Kidney (tissue), 14 donors: ENCODE data around the gene ZBTB7C. TPM values are rescaled to one million over a fixed set of nuclear protein-coding genes. Genes with fewer than 3 reads are reported as not detected.

Experiments used
- DNase-seq, 5 donors: peaks; one replicate each; pipeline ENCODE4 v3.0.0-alpha.2; 2013 to 2020
- FAIRE-seq: peaks from 2 replicates; lab custom pipeline; 2012; peaks lifted over from hg19 to GRCh38; lab: Jason Lieb, UNC
- H3K27ac ChIP-seq, 2 donors: one replicate each; pipeline ENCODE4 v1.7.0; 2013; ENCODE audit warnings: low read depth in 2 of 2, low read length in 2 of 2, inconsistent platforms in 1 of 2
- H3K27me3 ChIP-seq: one replicate; pipeline ENCODE4 v1.7.1; 2013; ENCODE audit warnings: low read length, inconsistent platforms; ENCODE audit not compliant: control insufficient read depth, insufficient read depth
- H3K36me3 ChIP-seq, 3 donors: one replicate each; pipeline versions ENCODE4 v1.7.0 to v1.7.1; 2013; ENCODE audit warnings: low read length in 3 of 3, control low read depth in 1 of 3, inconsistent platforms in 1 of 3; ENCODE audit not compliant: insufficient read depth in 3 of 3, control insufficient read depth in 2 of 3
- H3K4me1 ChIP-seq, 3 donors: one replicate each; pipeline versions ENCODE4 v1.7.0 to v1.7.1; 2013; ENCODE audit warnings: low read length in 3 of 3, inconsistent platforms in 1 of 3, low read depth in 1 of 3; ENCODE audit not compliant: control insufficient read depth in 2 of 3, insufficient read depth in 2 of 3
- H3K4me3 ChIP-seq, 3 donors: one replicate each; pipeline versions ENCODE4 v1.7.0 to v1.8.1; 2013; ENCODE audit warnings: low read length in 3 of 3, control low read depth in 1 of 3, inconsistent platforms in 1 of 3
- H3K9ac ChIP-seq, 3 donors: one replicate each; pipeline versions ENCODE4 v1.7.0 to v1.7.1; 2013; ENCODE audit warnings: low read length in 3 of 3, control low read depth in 1 of 3, inconsistent platforms in 1 of 3
- H3K9me3 ChIP-seq, 3 donors: one replicate each; pipeline versions ENCODE4 v1.7.0 to v1.7.1; 2013; ENCODE audit warnings: low read length in 3 of 3, control low read depth in 1 of 3, inconsistent platforms in 1 of 3; ENCODE audit not compliant: control insufficient read depth in 2 of 3, insufficient read depth in 1 of 3
- intact Hi-C: fragments of 100-400 bp; cut with DNase I; formaldehyde crosslinking; loops from one replicate; pipeline ENCODE4 v1.11.1; 2022
- polyA plus RNA-seq: library from polyadenylated mRNA; stranded (reverse); fragments of 350-450 nt; fragmentation: Illumina TruSeq; extraction: RNeasy Lipid Tissue Mini Kit (QIAGEN cat#74804); gene quantifications from one replicate; pipeline ENCODE4 v1.2.3, GENCODE V29; 2014; ENCODE audit warnings: low read depth, low replicate concordance; ENCODE audit not compliant: insufficient read depth
- total RNA-seq: library from RNA; stranded (reverse); fragmentation: NEBNext Ultra II Directional; extraction: Animal tissue kit (Norgen Biotek cat#: 25700); gene quantifications from one replicate; pipeline ENCODE4 v1.2.1, GENCODE V29; 2021
- TF ChIP-seq, protein P1 (sequence below): IDR thresholded peaks from 3 replicates; pipeline ENCODE4 v1.5.1; 2012; ENCODE audit warnings: mild to moderate bottlenecking, moderate library complexity, borderline replicate concordance; ENCODE audit not compliant: insufficient read depth; ENCODE audit errors: extremely low read depth
- donor health status: control.
- donor health status: control.
- donor health status: control.
- donor health status: control.
- donor health status: control.
- donor health status: DM: yes; HTN: yes; CAD: no.
- donor health status: Normal renal cell carcinoma (clear cell type).

The ZBTB7C gene
- total and polyA plus RNA-seq, 2 donors from 2014 or later, result 1.8 to 13.8 TPM

DNA sequence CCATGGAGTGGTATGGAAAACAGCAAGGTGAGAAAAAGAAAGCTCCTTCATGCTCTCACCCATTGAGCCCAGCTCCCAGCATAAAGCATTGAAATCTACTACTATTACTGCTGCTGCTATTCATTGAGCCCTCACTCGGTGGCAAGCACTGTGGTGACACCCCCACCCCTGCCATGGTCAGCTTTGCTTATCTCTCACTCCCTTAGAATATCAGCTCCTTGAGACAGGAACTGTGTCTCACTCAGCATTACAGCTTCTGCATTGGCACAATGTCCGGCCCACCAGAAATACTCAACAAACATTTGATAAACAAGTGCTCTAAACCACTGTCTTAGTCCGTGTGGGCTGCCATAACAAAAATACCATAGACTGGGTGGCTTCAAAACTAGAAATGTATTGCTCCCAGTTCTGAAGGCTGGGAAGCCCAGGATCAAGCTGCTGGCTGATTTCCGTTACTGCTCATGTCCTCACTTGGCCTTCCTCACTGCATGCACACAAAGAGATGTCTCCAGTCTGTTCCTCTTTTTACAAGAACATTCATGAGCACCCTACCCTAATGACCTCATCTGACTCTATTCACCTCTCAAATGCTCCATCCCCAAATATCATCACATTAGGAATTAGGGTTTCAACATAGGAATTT, 116.3 kb downstream of the ZBTB7C start:
- TF ChIP-seq, protein P1, sequence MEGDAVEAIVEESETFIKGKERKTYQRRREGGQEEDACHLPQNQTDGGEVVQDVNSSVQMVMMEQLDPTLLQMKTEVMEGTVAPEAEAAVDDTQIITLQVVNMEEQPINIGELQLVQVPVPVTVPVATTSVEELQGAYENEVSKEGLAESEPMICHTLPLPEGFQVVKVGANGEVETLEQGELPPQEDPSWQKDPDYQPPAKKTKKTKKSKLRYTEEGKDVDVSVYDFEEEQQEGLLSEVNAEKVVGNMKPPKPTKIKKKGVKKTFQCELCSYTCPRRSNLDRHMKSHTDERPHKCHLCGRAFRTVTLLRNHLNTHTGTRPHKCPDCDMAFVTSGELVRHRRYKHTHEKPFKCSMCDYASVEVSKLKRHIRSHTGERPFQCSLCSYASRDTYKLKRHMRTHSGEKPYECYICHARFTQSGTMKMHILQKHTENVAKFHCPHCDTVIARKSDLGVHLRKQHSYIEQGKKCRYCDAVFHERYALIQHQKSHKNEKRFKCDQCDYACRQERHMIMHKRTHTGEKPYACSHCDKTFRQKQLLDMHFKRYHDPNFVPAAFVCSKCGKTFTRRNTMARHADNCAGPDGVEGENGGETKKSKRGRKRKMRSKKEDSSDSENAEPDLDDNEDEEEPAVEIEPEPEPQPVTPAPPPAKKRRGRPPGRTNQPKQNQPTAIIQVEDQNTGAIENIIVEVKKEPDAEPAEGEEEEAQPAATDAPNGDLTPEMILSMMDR, result no peak
- Histone ChIP-seq H3K27me3 (no peaks in the 10 kb centered on the region), H3K9ac (no peak overlapping the region), H3K9me3 (no peaks in the 10 kb centered on the region), H3K4me1 (no peaks in the 10 kb centered on the region), H3K4me3 (no peak overlapping the region), H3K27ac (no peak overlapping the region), H3K36me3 (no peaks in the 10 kb centered on the region)
- DNase-seq, result no peak
- no peak for FAIRE-seq
- intact Hi-C loops, result no loop called here

DNA sequence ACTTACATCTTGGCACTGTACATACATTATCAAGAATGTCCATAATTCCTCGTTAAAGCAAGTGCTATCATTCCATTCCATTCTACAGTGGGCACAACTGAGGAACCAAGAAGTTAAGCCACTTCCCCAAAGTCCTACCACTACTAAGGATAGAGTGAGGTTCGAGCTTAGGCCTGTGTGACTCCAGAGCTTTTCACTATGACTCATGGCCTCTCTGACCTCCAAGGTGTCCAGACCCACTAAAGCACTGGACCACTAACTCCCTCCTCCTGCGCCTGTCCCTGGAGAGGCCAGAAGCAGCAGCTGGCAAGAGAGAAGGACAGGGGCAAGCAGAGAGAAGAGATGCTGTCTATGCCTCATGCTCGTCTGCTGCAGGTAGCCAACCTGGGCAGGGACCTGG, 117.0 kb downstream of the ZBTB7C start:
- intact Hi-C loops, result no loop called here

GRCh38 chr18:48290162-48290926, 118.8 kb downstream of the ZBTB7C start:
- H3K9me3 ChIP-seq, result no peaks in the 10 kb centered on the region
- TF ChIP-seq, protein P1, result no peak
- no peaks in the 10 kb centered on the region for H3K27me3 ChIP-seq
- H3K27ac ChIP-seq, result no peak overlapping the region
- H3K9ac ChIP-seq, result no peak overlapping the region
- no peaks in the 10 kb centered on the region for H3K36me3 ChIP-seq
- FAIRE-seq, result no peak
- no peak overlapping the region for H3K4me3 ChIP-seq
- intact Hi-C loops, result no loop called here
- H3K4me1 ChIP-seq, result no peaks in the 10 kb centered on the region
- DNase-seq, result no peak

More for the DNA sequence above, 117.0 kb downstream of the ZBTB7C start:
- TF ChIP-seq, protein P1, result no peak
- Histone ChIP-seq H3K27me3 (no peaks in the 10 kb centered on the region), H3K9ac (no peak overlapping the region), H3K4me1 (no peaks in the 10 kb centered on the region), H3K9me3 (no peaks in the 10 kb centered on the region), H3K4me3 (no peak overlapping the region), H3K27ac (no peak overlapping the region), H3K36me3 (no peaks in the 10 kb centered on the region)
- FAIRE-seq (no peak), DNase-seq (no peak)
